Tibial nerve (tissue), 4 donors: ENCODE results near the gene PDF. TPM values are rescaled to one million over a fixed set of nuclear protein-coding genes. Genes with fewer than 3 reads are reported as not detected.
"Not testable (repeated sequence)": the region's sequence is repeated elsewhere in the genome, so short reads cannot be mapped to it uniquely, and the experiment has no call there.

ENCODE experiments used
- DNase-seq, 2 donors: peaks; one replicate each; pipeline ENCODE4 v3.0.0-alpha.2; 2019; ENCODE audit warnings: low spot score in 2 of 2
- H3K27ac ChIP-seq, 4 donors: fragments of 200-600 bp; sonication (generic) in 3 of 4; one replicate each; pipeline ENCODE4 v1.5.1; 2017 to 2019; ENCODE audit warnings: mild to moderate bottlenecking in 1 of 4
- H3K27me3 ChIP-seq, 2 donors: fragments of 200-600 bp; sonication (generic) in 1 of 2; one replicate each; pipeline versions ENCODE4 v1.5.1 to v1.6.0; 2017 to 2019
- H3K36me3 ChIP-seq, 3 donors: fragments of 200-600 bp; sonication (generic); one replicate each; pipeline ENCODE4 v1.5.1; 2018 to 2019
- H3K4me1 ChIP-seq, 4 donors: fragments of 200-600 bp; sonication (generic) in 3 of 4; one replicate each; pipeline ENCODE4 v1.5.1; 2017 to 2019
- H3K4me3 ChIP-seq, 4 donors: fragments of 200-600 bp; sonication (generic) in 3 of 4; one replicate each; pipeline ENCODE4 v1.5.1; 2017 to 2019; ENCODE audit warnings: mild to moderate bottlenecking in 1 of 4, moderate library complexity in 1 of 4
- H3K9me3 ChIP-seq, 4 donors: fragments of 200-600 bp; sonication (generic) in 3 of 4; one replicate each; pipeline ENCODE4 v1.5.1; 2017 to 2019
- CTCF ChIP-seq, 5 experiments: fragments of 200-600 bp in 3 of 5; fragments of 450-650 bp in 2 of 5; sonication (generic) in 3 of 5; IDR thresholded peaks; one replicate each; pipeline ENCODE4 v1.5.1; 2016 to 2019; ENCODE audit warnings: antibody characterized with exemption in 5 of 5, mild to moderate bottlenecking in 3 of 5, moderate library complexity in 2 of 5
- EP300 ChIP-seq, 2 donors: sonication (generic); formaldehyde crosslinking; IDR thresholded peaks; one replicate each; pipeline ENCODE4 v1.6.1; 2017; ENCODE audit warnings: antibody characterized with exemption in 2 of 2, mild to moderate bottlenecking in 1 of 2
- POLR2A ChIP-seq, 2 donors: fragments of 450-650 bp; IDR thresholded peaks; one replicate each; pipeline ENCODE4 v1.6.1; 2017; ENCODE audit warnings: antibody characterized with exemption in 2 of 2, mild to moderate bottlenecking in 2 of 2, moderate library complexity in 2 of 2
- WGBS, 2 donors: methylation state at CpG; one replicate each; pipeline ENCODE4 v1.1.5; 2018; 5-methylcytosine and 5-hydroxymethylcytosine counted together
- total RNA-seq, 4 donors: library from RNA; depleted of rRNA; stranded (reverse); fragments of >200 nt; gene quantifications; one replicate each; pipeline ENCODE4 v1.1.0, GENCODE V29; 2016

PDF gene
- total RNA-seq, 4 donors from 2014 or later, result 6.8 to 20.7 (median 15.8) TPM

GRCh38 chr16:69365901-69366300 lies 35.5 kb upstream of the PDF start:
- TF ChIP-seq CTCF (IDR thresholded peaks at IDR 0.05) (no peak), EP300 (IDR thresholded peaks at IDR 0.05) (no peak), POLR2A (IDR thresholded peaks at IDR 0.05) (no peak)
- DNase-seq, result no peak
- Histone ChIP-seq H3K4me3 (no peak overlapping the region), H3K36me3 (peaks cover 0 to 94% (median 18%) of the 10 kb centered on the region in 3 donors), H3K27me3 (no peaks in the 10 kb centered on the region), H3K9me3 (no peaks in the 10 kb centered on the region), H3K27ac (no peak overlapping the region), H3K4me1 (no peaks in the 10 kb centered on the region)
- WGBS, 2 donors, result 77 to 91% methylated on average over 2 of the region's 2 CpGs

- Histone ChIP-seq H3K27ac (no peak overlapping the region), H3K9me3 (no peaks in the 10 kb centered on the region), H3K4me3 (no peak overlapping the region), H3K27me3 (no peaks in the 10 kb centered on the region), H3K36me3 (peaks cover 0 to 89% (median 18%) of the 10 kb centered on the region in 3 donors), H3K4me1 (no peaks in the 10 kb centered on the region)
- WGBS, 2 donors, result 84 to 89% methylated on average over 2 of the region's 2 CpGs
- TF ChIP-seq CTCF (IDR thresholded peaks at IDR 0.05), result no peak
- no peak for TF ChIP-seq POLR2A (IDR thresholded peaks at IDR 0.05)
- TF ChIP-seq EP300 (IDR thresholded peaks at IDR 0.05), result no peak
- DNase-seq, result no peak
Observed at GRCh38 chr16:69364088-69364487, 33.7 kb upstream of the PDF start.

- H3K4me1 ChIP-seq, result no peaks in the 10 kb centered on the region
- H3K9me3 ChIP-seq, result no peaks in the 10 kb centered on the region
- no peak for DNase-seq
- no peak overlapping the region for H3K27ac ChIP-seq
- H3K4me3 ChIP-seq, result no peak overlapping the region
- 91% methylated on average over 5 of the region's 5 CpGs for WGBS, 2 donors
- TF ChIP-seq EP300 (IDR thresholded peaks at IDR 0.05) (no peak), POLR2A (IDR thresholded peaks at IDR 0.05) (no peak), CTCF (IDR thresholded peaks at IDR 0.05) (no peak)
- peaks cover 0 to 81% (median 16%) of the 10 kb centered on the region in 3 donors for H3K36me3 ChIP-seq
- H3K27me3 ChIP-seq, result no peaks in the 10 kb centered on the region
Observed at GRCh38 chr16:69363281-69363717, 32.9 kb upstream of the PDF start.

- H3K4me1 ChIP-seq, DNase-seq, H3K27ac ChIP-seq, H3K4me3 ChIP-seq, H3K27me3 ChIP-seq, H3K9me3 ChIP-seq: not testable (repeated sequence)
- WGBS, 2 donors, result 95 to 96% methylated on average over 9 of the region's 9 CpGs
- H3K36me3 ChIP-seq, result peaks cover 0 to 75% (median 4%) of the 10 kb centered on the region in 3 donors
Observed at GRCh38 chr16:69360070-69360469, 29.7 kb upstream of the PDF start.

- Histone ChIP-seq H3K4me1 (no peaks in the 10 kb centered on the region), H3K9me3 (no peaks in the 10 kb centered on the region), H3K27ac (no peak within 1 kb of the TSS), H3K4me3 (no peak within 1 kb of the TSS), H3K36me3 (peaks cover 0 to 73% (median 4%) of the 10 kb centered on the region in 3 donors), H3K27me3 (no peaks in the 10 kb centered on the region)
- no peak for TF ChIP-seq EP300 (IDR thresholded peaks at IDR 0.05)
- TF ChIP-seq CTCF (IDR thresholded peaks at IDR 0.05), result no peak
- no peak for TF ChIP-seq POLR2A (IDR thresholded peaks at IDR 0.05)
- 67% methylated on average over 12 of the region's 12 CpGs for WGBS, 2 donors
- no peak for DNase-seq
Observed at GRCh38 chr16:69351309-69352027, 21.1 kb upstream of the PDF start, which contains the start of gene TMED6. Gene TMED6 (minus strand): TSS chr16:69351786. CDS start chr16:69351753, 33 bp downstream.
